AG10803 (cell line): ENCODE data around the gene EID3.
"Not testable (repeated sequence)": the region's sequence is repeated elsewhere in the genome, so short reads cannot be mapped to it uniquely, and the experiment has no call there.

ENCODE experiments used
- DNase-seq: peaks from one replicate; pipeline ENCODE4 v3.0.0; 2010; ENCODE audit warnings: low read depth
- H3K4me3 ChIP-seq: 2 replicates; pipeline ENCODE4 v1.5.1; 2011; ENCODE audit warnings: mild to moderate bottlenecking, low read length, control low read depth
- TF ChIP-seq, protein P1 (sequence below): conservative IDR thresholded peaks from 2 replicates; pipeline ENCODE4 v1.5.1; 2011; ENCODE audit warnings: mild to moderate bottlenecking, low read length, control low read depth, inconsistent platforms

Gene EID3

DNA sequence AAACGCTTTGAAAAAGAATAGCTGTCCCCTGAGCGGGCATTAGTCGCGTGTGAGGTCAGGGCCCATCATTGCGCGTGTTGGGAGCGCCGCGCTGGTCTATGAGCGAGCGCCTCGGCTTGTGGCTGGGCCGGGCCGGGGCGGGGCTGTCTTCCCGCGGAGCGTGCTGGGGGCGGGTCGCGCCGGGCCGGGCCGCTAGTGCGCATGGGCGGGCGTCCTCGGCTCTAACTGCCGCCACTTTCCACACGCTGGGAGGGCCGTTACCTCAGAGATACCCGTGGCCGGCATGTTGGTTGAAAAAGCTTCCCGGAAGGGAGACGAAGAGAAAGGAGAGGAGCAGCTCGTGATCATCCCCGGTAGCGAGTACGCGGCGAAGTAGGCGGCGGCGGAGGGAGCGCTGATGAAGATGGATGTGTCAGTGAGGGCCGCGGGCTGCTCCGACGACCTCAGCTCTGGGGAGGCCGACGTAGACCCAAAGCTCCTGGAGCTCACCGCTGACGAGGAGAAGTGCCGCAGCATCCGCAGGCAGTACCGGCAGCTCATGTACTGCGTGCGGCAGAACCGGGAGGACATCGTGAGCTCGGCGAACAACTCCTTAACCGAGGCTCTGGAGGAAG lies at the start of gene EID3:
Gene EID3 (plus strand): TSS at position 202 of the 614 bp plus-strand sequence. CDS start 196 bp downstream, at position 398.
- TF ChIP-seq, protein P1, sequence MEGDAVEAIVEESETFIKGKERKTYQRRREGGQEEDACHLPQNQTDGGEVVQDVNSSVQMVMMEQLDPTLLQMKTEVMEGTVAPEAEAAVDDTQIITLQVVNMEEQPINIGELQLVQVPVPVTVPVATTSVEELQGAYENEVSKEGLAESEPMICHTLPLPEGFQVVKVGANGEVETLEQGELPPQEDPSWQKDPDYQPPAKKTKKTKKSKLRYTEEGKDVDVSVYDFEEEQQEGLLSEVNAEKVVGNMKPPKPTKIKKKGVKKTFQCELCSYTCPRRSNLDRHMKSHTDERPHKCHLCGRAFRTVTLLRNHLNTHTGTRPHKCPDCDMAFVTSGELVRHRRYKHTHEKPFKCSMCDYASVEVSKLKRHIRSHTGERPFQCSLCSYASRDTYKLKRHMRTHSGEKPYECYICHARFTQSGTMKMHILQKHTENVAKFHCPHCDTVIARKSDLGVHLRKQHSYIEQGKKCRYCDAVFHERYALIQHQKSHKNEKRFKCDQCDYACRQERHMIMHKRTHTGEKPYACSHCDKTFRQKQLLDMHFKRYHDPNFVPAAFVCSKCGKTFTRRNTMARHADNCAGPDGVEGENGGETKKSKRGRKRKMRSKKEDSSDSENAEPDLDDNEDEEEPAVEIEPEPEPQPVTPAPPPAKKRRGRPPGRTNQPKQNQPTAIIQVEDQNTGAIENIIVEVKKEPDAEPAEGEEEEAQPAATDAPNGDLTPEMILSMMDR, result no peak
- H3K4me3 ChIP-seq, result peak within 1 kb of the TSS; percentile 63
- peak; percentile 82 for DNase-seq

DNA sequence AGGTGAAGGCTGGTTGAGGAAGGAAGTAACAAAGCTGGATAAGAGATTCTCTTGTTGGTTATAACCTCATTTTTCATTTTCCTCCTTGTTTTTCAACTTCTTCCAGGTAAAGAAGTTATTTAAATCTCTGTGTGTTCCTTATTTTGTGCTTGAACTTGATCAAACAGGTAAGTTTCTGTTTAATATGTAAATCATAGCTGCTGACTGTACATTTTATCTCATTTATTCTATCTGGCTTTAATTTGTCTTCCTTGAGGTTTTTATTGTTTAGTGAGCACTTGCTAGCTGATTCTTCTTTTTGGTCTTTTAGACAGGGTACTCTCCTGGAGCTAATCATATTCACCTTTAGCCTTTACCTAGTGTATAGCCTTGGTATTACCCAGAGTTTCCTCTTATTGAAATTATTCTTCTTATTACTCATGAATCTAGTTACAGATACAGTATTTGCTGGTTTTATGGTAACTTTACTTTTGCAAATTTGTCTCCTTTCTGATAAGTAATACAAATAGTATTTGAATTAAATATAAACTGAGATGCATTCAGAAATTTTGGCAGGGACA lies 45.5 kb upstream of the EID3 start:
- TF ChIP-seq, protein P1, result no peak
- no peak for DNase-seq
- no peak overlapping the region for H3K4me3 ChIP-seq

DNA sequence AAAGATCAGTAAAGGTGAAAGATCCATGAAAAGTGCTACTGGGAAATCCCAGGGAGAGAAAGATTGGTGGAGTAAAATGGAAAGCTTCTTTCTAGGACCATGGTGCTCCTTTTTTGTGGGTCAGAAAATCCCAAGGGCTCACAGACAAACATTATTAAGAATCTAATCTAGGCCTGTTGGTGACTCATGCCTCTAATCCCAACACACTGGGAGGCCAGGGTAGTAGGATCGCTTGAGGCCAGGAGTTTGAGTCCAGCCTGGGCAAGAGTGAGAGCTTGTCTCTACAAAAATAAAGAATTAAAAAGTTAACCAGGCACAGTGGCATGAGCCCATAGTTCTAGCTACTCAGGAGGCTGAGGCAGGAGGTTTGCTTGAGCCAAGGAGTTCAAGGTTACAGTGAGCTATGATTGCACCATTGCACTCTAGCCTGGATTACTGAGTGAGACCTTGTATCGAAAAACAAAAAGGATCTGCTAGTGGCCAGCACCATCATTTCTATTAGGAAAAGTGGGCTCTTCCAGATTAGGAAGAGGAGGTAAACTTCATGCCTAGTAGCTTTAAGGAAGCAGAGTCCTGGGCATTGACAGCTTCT lies 45.0 kb upstream of the EID3 start:
- DNase-seq, result no peak
- TF ChIP-seq, protein P1, result no peak
- H3K4me3 ChIP-seq, result no peak overlapping the region

DNA sequence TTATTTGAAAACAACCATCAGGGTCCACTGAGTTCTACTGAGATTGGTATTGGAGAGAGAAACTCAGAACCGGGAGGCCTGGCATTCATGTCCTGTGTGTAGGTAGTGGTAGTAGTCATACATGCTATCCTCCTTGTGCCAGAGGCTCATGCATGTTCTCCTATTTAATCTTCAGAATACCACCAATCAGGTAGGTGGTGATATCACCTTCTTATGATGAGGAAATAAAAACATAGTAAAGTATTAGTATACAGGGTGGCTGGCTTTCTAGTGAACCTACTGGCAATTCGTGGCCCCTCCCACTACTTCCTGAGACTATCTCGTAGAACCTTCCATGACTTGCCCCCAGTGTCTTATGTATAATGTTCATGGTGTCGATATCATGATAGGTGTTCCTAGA lies 40.5 kb upstream of the EID3 start:
- TF ChIP-seq, protein P1, result no peak
- DNase-seq, result no peak
- no peak overlapping the region for H3K4me3 ChIP-seq

DNA sequence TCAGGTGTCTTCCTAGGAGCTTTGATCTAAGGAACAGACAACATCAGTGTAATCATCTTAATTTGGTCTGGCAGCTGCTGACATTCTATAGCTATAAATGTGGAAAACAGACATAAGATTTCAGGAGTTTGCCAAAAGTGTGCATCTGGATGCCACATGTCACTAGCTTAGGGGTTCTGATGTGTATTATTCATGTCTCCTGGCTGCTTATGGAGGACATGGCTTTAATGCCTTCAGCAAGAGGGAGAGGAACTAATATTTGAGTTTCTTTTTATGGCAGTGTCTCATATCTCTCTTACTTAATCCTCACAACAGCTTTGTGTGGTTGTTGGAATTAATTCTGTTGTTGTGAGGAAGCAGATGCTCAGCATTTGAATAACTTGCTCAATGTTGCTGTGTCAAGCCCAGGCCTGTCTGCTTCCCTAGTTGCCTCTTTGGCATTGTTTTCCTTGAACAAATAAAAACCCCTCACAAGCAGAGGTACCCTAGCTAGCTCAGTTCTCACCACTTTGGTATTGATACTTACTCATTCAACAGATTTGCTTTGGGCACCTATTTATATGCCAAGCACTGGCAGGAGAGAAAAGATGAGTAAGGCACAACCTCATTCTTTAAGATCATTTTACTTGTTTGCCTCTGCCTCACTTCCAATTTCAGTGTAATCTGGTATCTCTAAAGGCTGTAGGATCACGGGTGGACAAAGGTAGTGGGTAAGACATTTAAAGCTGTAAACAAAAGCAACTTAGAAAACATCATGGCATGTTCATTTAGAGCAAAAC lies 39.8 kb upstream of the EID3 start:
- DNase-seq, result peak; percentile 95
- H3K4me3 ChIP-seq, result no peak overlapping the region
- TF ChIP-seq, protein P1, result no peak

DNA sequence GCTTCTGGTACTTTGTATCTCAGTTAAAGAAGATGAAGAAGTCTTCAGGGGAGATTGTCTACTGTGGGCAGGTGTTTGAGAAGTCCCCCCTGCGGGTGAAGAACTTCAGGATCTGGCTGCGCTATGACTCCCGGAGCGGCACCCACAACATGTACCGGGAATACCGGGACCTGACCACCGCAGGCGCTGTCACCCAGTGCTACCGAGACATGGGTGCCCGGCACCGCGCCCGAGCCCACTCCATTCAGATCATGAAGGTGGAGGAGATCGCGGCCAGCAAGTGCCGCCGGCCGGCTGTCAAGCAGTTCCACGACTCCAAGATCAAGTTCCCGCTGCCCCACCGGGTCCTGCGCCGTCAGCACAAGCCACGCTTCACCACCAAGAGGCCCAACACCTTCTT lies 38.1 kb upstream of the EID3 start:
- DNase-seq, H3K4me3 ChIP-seq: not testable (repeated sequence)

DNA sequence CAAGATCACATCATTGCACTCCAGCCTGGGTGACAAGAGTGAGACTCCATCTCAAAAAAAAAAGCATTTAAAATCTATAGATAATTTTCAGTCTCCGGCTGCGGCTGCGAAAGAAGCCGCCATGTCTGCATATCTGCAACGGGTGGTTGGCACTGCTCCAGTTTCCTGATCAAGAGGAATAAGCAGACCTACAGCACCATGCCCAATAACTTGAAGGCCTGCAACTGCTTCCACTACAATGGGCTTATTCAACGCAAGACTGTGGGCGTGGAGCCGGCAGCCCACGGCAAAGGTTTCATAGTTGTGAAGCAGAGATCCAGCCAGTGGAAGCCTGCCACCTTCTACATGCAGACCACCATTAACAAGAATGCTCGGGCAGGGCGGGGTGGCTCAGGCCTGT lies 30.6 kb upstream of the EID3 start:
- no peak overlapping the region for H3K4me3 ChIP-seq
- DNase-seq, result no peak
- TF ChIP-seq, protein P1, result no peak
